GM12891 (cell line): Measurements from ENCODE around the gene SEH1L.

ENCODE experiments used
- POLR2A ChIP-seq: IDR thresholded peaks from 2 replicates; pipeline ENCODE4 v1.6.1; 2011; ENCODE audit warnings: low read depth, low read length, control low read depth
- POLR2AphosphoS5 ChIP-seq: IDR thresholded peaks from 2 replicates; pipeline ENCODE4 v1.6.1; 2011; ENCODE audit warnings: low read depth, low read length, control low read depth

DNA sequence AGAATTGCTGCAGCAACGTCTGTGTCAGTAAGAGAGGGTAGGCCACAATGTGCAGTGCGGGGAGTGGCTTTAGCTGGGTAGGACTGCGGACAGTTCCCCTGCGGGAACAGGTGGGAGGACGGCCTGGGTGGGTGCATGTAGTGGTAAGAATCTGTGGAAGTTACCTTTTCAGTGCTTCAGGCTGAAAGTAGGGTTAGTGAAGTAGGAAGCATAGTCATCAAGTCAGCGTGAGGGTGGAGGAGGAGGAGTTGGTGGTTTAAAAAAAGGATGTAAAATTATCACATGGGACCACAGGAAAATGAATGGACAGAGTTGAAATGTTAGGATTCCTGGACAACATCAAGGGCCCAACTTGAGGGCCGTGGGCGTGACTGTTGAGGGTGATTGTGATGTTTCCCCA lies 56.6 kb downstream of the SEH1L start:
- no peak for TF ChIP-seq POLR2A
- TF ChIP-seq POLR2AphosphoS5, result no peak
